ENCODE measurements around the gene ACVR2A. TPM values are rescaled to one million over a fixed set of nuclear protein-coding genes. Genes with fewer than 3 reads are reported as not detected.

ACVR2A gene
- total and polyA plus RNA-seq, 2 donors (not counting 1 experiment from before 2014, with no cell fraction given), result 0.91 to 2.0 TPM

GRCh38 chr2:147977679-147978078 lies 132.8 kb downstream of the ACVR2A start:
- Histone ChIP-seq H3K9me3 (ENCODE audit: control extremely low read depth in 1 of 3, control insufficient read depth in 2 of 3, insufficient read depth in 1 of 3, low read length in 2 of 3) (no peaks in the 10 kb centered on the region), H3K27me3 (replicated peaks in 1 of 4; ENCODE audit: control extremely low read depth in 1 of 4, control insufficient read depth in 3 of 4, insufficient read depth in 4 of 4, low read length in 3 of 4) (no peaks in the 10 kb centered on the region), H3K4me1 (ENCODE audit: control insufficient read depth in 2 of 2, insufficient read depth in 2 of 2, low read length in 2 of 2) (no peaks in the 10 kb centered on the region), H4K20me1 (ENCODE audit: control insufficient read depth, insufficient read depth, low read length, poor library complexity, severe bottlenecking) (peaks cover 35% of the 10 kb centered on the region), H3K4me2 (replicated peaks; ENCODE audit: low read depth, low read length, poor library complexity, severe bottlenecking) (no peak overlapping the region), H3K79me2 (ENCODE audit: control insufficient read depth, insufficient read depth, low read length) (peaks cover 36% of the 10 kb centered on the region), H3K36me3 (replicated peaks in 1 of 2; ENCODE audit: control extremely low read depth in 1 of 2, control insufficient read depth in 1 of 2, extremely low read depth in 1 of 2, insufficient read depth in 2 of 2, low read length in 1 of 2) (peaks cover 2 to 13% of the 10 kb centered on the region in 2 experiments), H2AFZ (ENCODE audit: insufficient read depth, low read depth, low read length, poor library complexity, severe bottlenecking) (no peak overlapping the region), H3K9ac (ENCODE audit: low read length) (no peak overlapping the region), H3K27ac (ENCODE audit: low read length in 2 of 2) (no peak overlapping the region), H3K4me3 (ENCODE audit: control extremely low read depth in 1 of 5, extremely low read depth in 1 of 5, insufficient read depth in 1 of 5, low read depth in 2 of 5, low read length in 4 of 5) (no peak overlapping the region)
- Mint-ChIP-seq H3K4me1 (peaks cover 23% of the 10 kb centered on the region), H3K9me3 (ENCODE audit: insufficient read depth) (no peaks in the 10 kb centered on the region), H3K27me3 (no peaks in the 10 kb centered on the region), H3K27ac (no peak overlapping the region), H3K4me3 (no peak overlapping the region)
- no peak for ATAC-seq (ENCODE audit: low read depth)
- ChIA-PET POLR2A (interaction anchor here (1.4 kb wide), 1 partner anchor 43 kb away, joined by 3 read pairs; the partner anchor contains the start of gene ORC4), CTCF (interaction anchor here (1.3 kb wide), 1 partner anchor 11 kb away, joined by 4 read pairs; no protein-coding TSS in a partner anchor)
- TF ChIP-seq, protein P1, sequence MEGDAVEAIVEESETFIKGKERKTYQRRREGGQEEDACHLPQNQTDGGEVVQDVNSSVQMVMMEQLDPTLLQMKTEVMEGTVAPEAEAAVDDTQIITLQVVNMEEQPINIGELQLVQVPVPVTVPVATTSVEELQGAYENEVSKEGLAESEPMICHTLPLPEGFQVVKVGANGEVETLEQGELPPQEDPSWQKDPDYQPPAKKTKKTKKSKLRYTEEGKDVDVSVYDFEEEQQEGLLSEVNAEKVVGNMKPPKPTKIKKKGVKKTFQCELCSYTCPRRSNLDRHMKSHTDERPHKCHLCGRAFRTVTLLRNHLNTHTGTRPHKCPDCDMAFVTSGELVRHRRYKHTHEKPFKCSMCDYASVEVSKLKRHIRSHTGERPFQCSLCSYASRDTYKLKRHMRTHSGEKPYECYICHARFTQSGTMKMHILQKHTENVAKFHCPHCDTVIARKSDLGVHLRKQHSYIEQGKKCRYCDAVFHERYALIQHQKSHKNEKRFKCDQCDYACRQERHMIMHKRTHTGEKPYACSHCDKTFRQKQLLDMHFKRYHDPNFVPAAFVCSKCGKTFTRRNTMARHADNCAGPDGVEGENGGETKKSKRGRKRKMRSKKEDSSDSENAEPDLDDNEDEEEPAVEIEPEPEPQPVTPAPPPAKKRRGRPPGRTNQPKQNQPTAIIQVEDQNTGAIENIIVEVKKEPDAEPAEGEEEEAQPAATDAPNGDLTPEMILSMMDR (IDR thresholded peaks at IDR 0.05), result no peak
- no peak for TF ChIP-seq EZH2 (IDR thresholded peaks at IDR 0.05; ENCODE audit: borderline replicate concordance, insufficient read depth, low read depth, low read length, poor library complexity, severe bottlenecking)
- DNase-seq, result no peak
- intact Hi-C loops (cut with micrococcal nuclease), result no loop called here
- 100% methylated on average over 3 of the region's 3 CpGs for WGBS (ENCODE audit: insufficient coverage)

Small RNAs within 50 kb of the gene (small RNA-seq; reads per million reads assigned to genes)
- gene RNU6-1275P (ENCODE audit: insufficient read length, low read depth, low replicate concordance), result not detected

Other genes with a start within 250 kb of the ACVR2A start
- 44.3 and 48.9 TPM in 2 replicates for gene ORC4, start 175.7 kb downstream of the ACVR2A start, total RNA-seq
- gene ORC4, start 175.7 kb downstream of the ACVR2A start, polyA plus RNA-seq, result 31.5 and 57.9 TPM in 2 replicates
- 67.9 and 69.7 TPM in 2 replicates for gene MBD5, start 176.1 kb downstream of the ACVR2A start, total RNA-seq
- 9.7 and 10.9 TPM in 2 replicates for gene MBD5, start 176.1 kb downstream of the ACVR2A start, polyA plus RNA-seq